Measurements from ENCODE around the gene USP10. TPM values are rescaled to one million over a fixed set of nuclear protein-coding genes. Genes with fewer than 3 reads are reported as not detected.

The USP10 gene
- total and polyA plus RNA-seq, 2 donors (not counting 1 experiment from before 2014, with no cell fraction given), result 48.9 to 134 TPM

- Histone ChIP-seq H3K36me3 (replicated peaks in 1 of 2; ENCODE audit: control extremely low read depth in 1 of 2, control insufficient read depth in 1 of 2, extremely low read depth in 1 of 2, insufficient read depth in 2 of 2, low read length in 1 of 2) (peaks cover 2 to 48% of the 10 kb centered on the region in 2 experiments), H3K27me3 (replicated peaks in 1 of 4; ENCODE audit: control extremely low read depth in 1 of 4, control insufficient read depth in 3 of 4, insufficient read depth in 4 of 4, low read length in 3 of 4) (no peaks in the 10 kb centered on the region), H3K4me2 (replicated peaks; ENCODE audit: low read depth, low read length, poor library complexity, severe bottlenecking) (no peak overlapping the region), H3K79me2 (ENCODE audit: control insufficient read depth, insufficient read depth, low read length) (no peaks in the 10 kb centered on the region), H3K4me3 (ENCODE audit: control extremely low read depth in 1 of 5, extremely low read depth in 1 of 5, insufficient read depth in 1 of 5, low read depth in 2 of 5, low read length in 4 of 5) (no peak overlapping the region), H4K20me1 (ENCODE audit: control insufficient read depth, insufficient read depth, low read length, poor library complexity, severe bottlenecking) (peaks cover 7% of the 10 kb centered on the region), H2AFZ (ENCODE audit: insufficient read depth, low read depth, low read length, poor library complexity, severe bottlenecking) (no peak overlapping the region), H3K4me1 (ENCODE audit: control insufficient read depth in 2 of 2, insufficient read depth in 2 of 2, low read length in 2 of 2) (no peaks in the 10 kb centered on the region), H3K27ac (ENCODE audit: low read length in 2 of 2) (no peak overlapping the region), H3K9me3 (ENCODE audit: control extremely low read depth in 1 of 3, control insufficient read depth in 2 of 3, insufficient read depth in 1 of 3, low read length in 2 of 3) (no peaks in the 10 kb centered on the region), H3K9ac (ENCODE audit: low read length) (no peak overlapping the region)
- TF ChIP-seq EZH2 (IDR thresholded peaks at IDR 0.05; ENCODE audit: borderline replicate concordance, insufficient read depth, low read depth, low read length, poor library complexity, severe bottlenecking) (no peak), CTCF (IDR thresholded peaks at IDR 0.05) (no peak)
- H3K4me1 Mint-ChIP-seq, result no peaks in the 10 kb centered on the region
- H3K27me3 Mint-ChIP-seq, result no peaks in the 10 kb centered on the region
- DNase-seq (no peak), ATAC-seq (ENCODE audit: low read depth) (no peak)
- POLR2A ChIA-PET, result no interaction called here
- CTCF ChIA-PET, result no interaction called here
- no peak overlapping the region for H3K27ac Mint-ChIP-seq
- H3K4me3 Mint-ChIP-seq, result no peak overlapping the region
- H3K9me3 Mint-ChIP-seq (ENCODE audit: insufficient read depth), result no peaks in the 10 kb centered on the region
- WGBS (ENCODE audit: insufficient coverage), result 96% methylated on average over 4 of the region's 11 CpGs
- intact Hi-C loops (cut with micrococcal nuclease), result no loop called here
Observed at GRCh38 chr16:84780063-84780462, 80.3 kb downstream of the USP10 start.

GRCh38 chr16:84780544-84781376 is 81.0 kb downstream of the USP10 start:
- Histone ChIP-seq H3K27me3 (replicated peaks in 1 of 4; ENCODE audit: control extremely low read depth in 1 of 4, control insufficient read depth in 3 of 4, insufficient read depth in 4 of 4, low read length in 3 of 4) (no peaks in the 10 kb centered on the region), H3K9ac (ENCODE audit: low read length) (no peak overlapping the region), H3K36me3 (replicated peaks in 1 of 2; ENCODE audit: control extremely low read depth in 1 of 2, control insufficient read depth in 1 of 2, extremely low read depth in 1 of 2, insufficient read depth in 2 of 2, low read length in 1 of 2) (peaks cover 2 to 41% of the 10 kb centered on the region in 2 experiments), H3K79me2 (ENCODE audit: control insufficient read depth, insufficient read depth, low read length) (no peaks in the 10 kb centered on the region), H3K4me2 (replicated peaks; ENCODE audit: low read depth, low read length, poor library complexity, severe bottlenecking) (no peak overlapping the region), H3K4me3 (ENCODE audit: control extremely low read depth in 1 of 5, extremely low read depth in 1 of 5, insufficient read depth in 1 of 5, low read depth in 2 of 5, low read length in 4 of 5) (no peak overlapping the region), H3K9me3 (ENCODE audit: control extremely low read depth in 1 of 3, control insufficient read depth in 2 of 3, insufficient read depth in 1 of 3, low read length in 2 of 3) (no peaks in the 10 kb centered on the region), H3K27ac (ENCODE audit: low read length in 2 of 2) (no peak overlapping the region), H3K4me1 (ENCODE audit: control insufficient read depth in 2 of 2, insufficient read depth in 2 of 2, low read length in 2 of 2) (no peaks in the 10 kb centered on the region), H4K20me1 (ENCODE audit: control insufficient read depth, insufficient read depth, low read length, poor library complexity, severe bottlenecking) (peaks cover 6% of the 10 kb centered on the region), H2AFZ (ENCODE audit: insufficient read depth, low read depth, low read length, poor library complexity, severe bottlenecking) (no peak overlapping the region)
- ATAC-seq (ENCODE audit: low read depth), result no peak
- H3K4me1 Mint-ChIP-seq, result no peaks in the 10 kb centered on the region
- no peak for DNase-seq
- peak overlapping the region; percentile 11 for H3K27ac Mint-ChIP-seq
- intact Hi-C loops (cut with micrococcal nuclease), result no loop called here
- TF ChIP-seq EZH2 (IDR thresholded peaks at IDR 0.05; ENCODE audit: borderline replicate concordance, insufficient read depth, low read depth, low read length, poor library complexity, severe bottlenecking) (no peak), CTCF (IDR thresholded peaks at IDR 0.05) (no peak)
- H3K27me3 Mint-ChIP-seq, result no peaks in the 10 kb centered on the region
- no peak overlapping the region for H3K4me3 Mint-ChIP-seq
- POLR2A ChIA-PET, result no interaction called here
- no peaks in the 10 kb centered on the region for H3K9me3 Mint-ChIP-seq (ENCODE audit: insufficient read depth)
- CTCF ChIA-PET, result no interaction called here
- WGBS (ENCODE audit: insufficient coverage), result 97% methylated on average over 10 of the region's 12 CpGs

All from B cell (primary cell).